Measurements from ENCODE around the gene HSPA12B.

Gene HSPA12B

DNA sequence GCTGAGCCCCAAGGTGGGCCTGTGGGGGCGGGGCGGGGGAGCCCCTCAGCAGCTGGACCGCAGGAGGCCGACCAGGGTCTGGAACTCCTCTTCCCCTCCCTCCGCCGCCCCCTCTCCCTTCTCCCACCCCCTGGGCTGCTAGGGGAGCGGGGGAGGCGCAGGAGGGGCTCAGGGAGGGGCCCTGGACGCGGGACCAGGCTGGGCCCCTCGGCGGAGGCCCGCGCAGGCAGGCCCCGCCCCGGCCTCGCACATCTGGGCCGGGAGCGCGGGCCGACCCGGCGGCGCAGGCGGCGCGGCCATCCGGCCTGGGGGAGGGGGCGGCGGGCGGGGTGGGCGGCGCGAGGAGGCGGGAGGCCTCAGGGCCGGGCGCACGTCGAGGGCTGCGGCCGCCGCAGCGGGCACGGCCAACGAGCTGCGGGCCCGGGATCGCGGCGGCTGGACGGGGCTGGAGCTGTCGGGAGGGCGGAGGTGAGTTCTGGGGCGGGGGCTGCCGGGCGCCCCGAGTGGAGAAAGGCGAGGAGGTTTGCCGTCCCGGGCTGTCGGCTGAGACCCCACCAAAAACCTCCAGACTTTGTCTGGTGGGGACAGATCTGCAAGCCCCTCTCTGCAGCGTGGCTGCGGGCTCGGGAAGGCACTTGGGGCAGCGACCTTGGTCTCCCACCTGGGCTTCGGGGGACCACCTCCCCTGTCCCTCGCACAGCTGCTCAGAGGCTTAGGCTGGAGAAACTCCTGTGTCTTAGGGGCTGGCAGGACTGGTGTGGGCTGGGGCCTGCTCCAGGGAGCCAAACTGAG, at the start of gene HSPA12B:
TSS of gene HSPA12B (plus strand) at position 359 of the 792 bp plus-strand sequence. CDS start 5,990 bp downstream, outside the sequence.
- no peak for TF ChIP-seq CTCF (IDR thresholded peaks at IDR 0.05; ENCODE audit: low read depth, low read length)
- H3K4me3 ChIP-seq (ENCODE audit: low read depth, low read length): no peak within 1 kb of the TSS

DNA sequence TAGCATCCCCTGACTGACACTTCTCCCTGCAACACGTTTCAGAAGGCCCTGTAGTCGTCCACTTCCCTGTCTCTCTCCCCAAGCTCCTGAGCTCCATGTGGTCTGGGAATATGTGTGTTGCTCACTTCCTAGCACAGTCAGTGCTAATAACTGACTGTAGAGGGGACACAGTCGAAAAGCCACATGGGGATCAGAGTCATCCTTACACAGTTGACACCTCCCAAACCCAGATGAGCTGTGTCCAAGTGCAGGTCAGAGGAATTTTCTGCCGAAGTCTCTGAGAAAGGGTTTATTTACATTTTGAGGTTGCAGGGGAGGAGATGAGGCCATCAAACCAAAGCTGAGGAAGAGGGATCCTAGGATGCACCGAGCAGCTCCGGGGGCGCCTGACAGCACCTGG, 47.1 kb upstream of the HSPA12B start:
- TF ChIP-seq CTCF (IDR thresholded peaks at IDR 0.05; ENCODE audit: low read depth, low read length): no peak
- no peak overlapping the region for H3K4me3 ChIP-seq (ENCODE audit: low read depth, low read length)

DNA sequence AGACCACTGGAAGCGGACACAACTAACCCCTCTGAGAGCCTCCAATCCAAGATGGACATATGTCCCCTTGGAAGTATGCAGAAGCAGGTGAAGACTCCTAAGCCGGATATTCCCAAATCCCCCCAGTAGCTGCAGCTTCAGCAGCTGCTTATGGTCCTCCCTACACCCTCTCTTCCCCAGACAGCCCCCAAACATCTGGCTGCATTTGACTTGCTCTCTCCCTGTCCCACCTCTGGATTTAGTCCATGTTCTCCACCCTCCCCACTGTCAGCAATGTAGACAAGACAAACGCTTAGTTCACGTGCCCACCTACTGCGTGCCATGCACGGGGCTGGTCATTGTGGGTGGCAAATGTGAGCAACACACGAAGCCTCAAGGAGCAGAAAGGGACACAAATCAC, 46.1 kb upstream of the HSPA12B start:
- TF ChIP-seq CTCF (IDR thresholded peaks at IDR 0.05; ENCODE audit: low read depth, low read length): no peak
- H3K4me3 ChIP-seq (ENCODE audit: low read depth, low read length): no peak overlapping the region

GRCh38 chr20:3686867-3687321, 45.6 kb upstream of the HSPA12B start:
- TF ChIP-seq CTCF (IDR thresholded peaks at IDR 0.05; ENCODE audit: low read depth, low read length): no peak
- H3K4me3 ChIP-seq (ENCODE audit: low read depth, low read length): no peak overlapping the region

- no peak for TF ChIP-seq CTCF (IDR thresholded peaks at IDR 0.05; ENCODE audit: low read depth, low read length)
- no peak overlapping the region for H3K4me3 ChIP-seq (ENCODE audit: low read depth, low read length)
Measured at GRCh38 chr20:3687655-3688054, 44.8 kb upstream of the HSPA12B start.

- TF ChIP-seq CTCF (IDR thresholded peaks at IDR 0.05; ENCODE audit: low read depth, low read length): no peak
- no peak overlapping the region for H3K4me3 ChIP-seq (ENCODE audit: low read depth, low read length)
Measured at GRCh38 chr20:3689978-3690377, 42.5 kb upstream of the HSPA12B start.

DNA sequence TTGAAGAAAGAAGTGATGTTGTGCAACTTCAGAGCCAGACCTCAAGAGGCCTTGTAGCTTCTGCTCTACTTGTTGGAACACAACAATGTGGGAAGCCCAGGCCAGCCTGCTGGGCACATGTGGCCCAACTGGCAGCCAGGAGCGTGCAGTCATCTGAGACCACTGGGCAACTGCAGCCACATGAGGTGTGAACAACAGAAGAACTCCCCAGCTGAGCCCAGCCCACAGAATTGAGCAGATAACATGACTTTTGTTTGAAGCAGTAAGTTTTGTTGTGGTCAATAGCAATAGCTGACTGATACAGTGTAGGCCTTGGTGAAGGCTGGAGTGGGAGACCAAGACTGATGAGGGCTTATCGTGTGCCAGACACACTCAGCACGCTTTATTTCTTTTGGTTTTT, 42.1 kb upstream of the HSPA12B start:
- H3K4me3 ChIP-seq (ENCODE audit: low read depth, low read length): no peak overlapping the region
- TF ChIP-seq CTCF (IDR thresholded peaks at IDR 0.05; ENCODE audit: low read depth, low read length): no peak

All from WI38 (cell line).